H1 (cell line): ENCODE data around the gene TXLNG. TPM values are rescaled to one million over a fixed set of nuclear protein-coding genes. Genes with fewer than 3 reads are reported as not detected.

Experiments
- CTCF ChIA-PET: fragments of 300-600 bp; sonication (Branson Sonifier 250); formaldehyde crosslinking; loops from one replicate; lab custom pipeline; 2021; ENCODE audit not compliant: partially characterized antibody; lab: Charles Lee
- POLR2A ChIA-PET: fragments of 300-600 bp; sonication (Branson Sonifier 250); formaldehyde crosslinking; loops from one replicate; lab custom pipeline; 2021; ENCODE audit warnings: inconsistent platforms; ENCODE audit not compliant: partially characterized antibody; lab: Charles Lee
- DNase-seq, 2 experiments: peaks; one replicate each; pipeline versions ENCODE4 v3.0.0 to v3.0.0-alpha.2; 2010 to 2022; ENCODE audit warnings: low spot score in 2 of 2, low read depth in 1 of 2, mixed read lengths in 1 of 2
- FAIRE-seq: peaks from 2 replicates; lab custom pipeline; 2011; peaks lifted over from hg19 to GRCh38; lab: Jason Lieb, UNC
- H2AFZ ChIP-seq: 2 replicates; pipeline ENCODE4 v1.8.1; 2012; ENCODE audit warnings: low read length, inconsistent platforms
- H2AK5ac ChIP-seq: 2 replicates; pipeline ENCODE4 v1.6.1; 2013; ENCODE audit warnings: low read depth, low read length
- H2BK120ac ChIP-seq: replicated peaks from 2 replicates; pipeline ENCODE3; 2013; ENCODE audit warnings: low read depth, low read length, inconsistent platforms
- H2BK12ac ChIP-seq: 2 replicates; pipeline ENCODE4 v1.6.1; 2013; ENCODE audit warnings: low read depth, low read length
- H2BK15ac ChIP-seq: 2 replicates; pipeline ENCODE4 v1.6.1; 2013; ENCODE audit warnings: low read length
- H2BK20ac ChIP-seq: 2 replicates; pipeline ENCODE4 v1.6.1; 2013; ENCODE audit warnings: low read length
- H2BK5ac ChIP-seq: 2 replicates; pipeline ENCODE4 v1.6.1; 2013; ENCODE audit warnings: low read depth, low read length
- H3K14ac ChIP-seq: 2 replicates; pipeline ENCODE4 v1.6.1; 2013; ENCODE audit warnings: inconsistent platforms; ENCODE audit not compliant: insufficient read length
- H3K18ac ChIP-seq: 2 replicates; pipeline ENCODE4 v1.6.1; 2013; ENCODE audit warnings: low read length; ENCODE audit errors: extremely low read depth
- H3K23ac ChIP-seq: 2 replicates; pipeline ENCODE4 v1.6.1; 2013; ENCODE audit warnings: inconsistent platforms; ENCODE audit not compliant: insufficient read length
- H3K23me2 ChIP-seq: 2 replicates; pipeline ENCODE4 v1.6.1; 2013; ENCODE audit warnings: low read depth, low read length
- H3K27ac ChIP-seq: 2 replicates; pipeline ENCODE4 v1.6.1; 2011; ENCODE audit warnings: low read depth, low read length, inconsistent platforms
- H3K27me3 ChIP-seq, 4 experiments: replicated peaks in 1 of 4; 1 replicate in 1 of 4; 2 replicates in 3 of 4; pipeline versions ENCODE4 v1.6.1 to v1.8.1; 2011 to 2013; ENCODE audit warnings: low read length in 3 of 4, mild to moderate bottlenecking in 3 of 4, inconsistent platforms in 2 of 4, mixed read lengths in 2 of 4, moderate library complexity in 1 of 4; ENCODE audit not compliant: control insufficient read depth in 3 of 4, insufficient read depth in 3 of 4; ENCODE audit errors: extremely low read depth in 1 of 4
- H3K36me3 ChIP-seq, 4 experiments: 2 replicates each; pipeline versions ENCODE4 v1.6.1 to v1.8.1; 2011 to 2013; ENCODE audit warnings: mild to moderate bottlenecking in 4 of 4, low read length in 3 of 4, moderate library complexity in 2 of 4, control low read depth in 1 of 4, inconsistent platforms in 1 of 4; ENCODE audit not compliant: insufficient read depth in 4 of 4, control insufficient read depth in 2 of 4
- H3K4ac ChIP-seq: replicated peaks from 2 replicates; pipeline ENCODE3; 2013; ENCODE audit warnings: low read length, low read depth, mixed read lengths, inconsistent platforms; ENCODE audit not compliant: insufficient read length
- H3K4me1 ChIP-seq, 4 experiments: replicated peaks in 1 of 4; 1 replicate in 1 of 4; 2 replicates in 3 of 4; pipeline versions ENCODE4 v1.6.1 to v1.8.1; 2011 to 2013; ENCODE audit warnings: low read length in 3 of 4, inconsistent platforms in 2 of 4, mixed read lengths in 1 of 4; ENCODE audit not compliant: insufficient read depth in 4 of 4, control insufficient read depth in 3 of 4
- H3K4me2 ChIP-seq, 2 experiments: 2 replicates each; pipeline versions ENCODE4 v1.6.1 to v1.8.1; 2011 to 2013; ENCODE audit warnings: low read depth in 2 of 2, low read length in 2 of 2, control low read depth in 1 of 2, inconsistent platforms in 1 of 2, mild to moderate bottlenecking in 1 of 2; ENCODE audit not compliant: insufficient read depth in 1 of 2
- H3K4me3 ChIP-seq, 4 experiments: fragments of 200-600, 300-600 bp in 1 of 4; sonication (generic), shearing (Covaris generic), sonication (Bioruptor Twin) in 1 of 4; 2 replicates each; pipeline versions ENCODE4 v1.5.1 to v1.8.1; 2011 to 2016; ENCODE audit warnings: low read length in 4 of 4, low read depth in 3 of 4, control low read depth in 2 of 4, inconsistent platforms in 2 of 4, mild to moderate bottlenecking in 2 of 4, mixed read lengths in 1 of 4, moderate library complexity in 1 of 4; ENCODE audit not compliant: insufficient read depth in 2 of 4; ENCODE audit errors: extremely low read depth in 1 of 4
- H3K56ac ChIP-seq: replicated peaks from 2 replicates; pipeline ENCODE3; 2013; ENCODE audit warnings: low read depth, mild to moderate bottlenecking, mixed read lengths, low read length, inconsistent platforms; ENCODE audit not compliant: insufficient read length
- H3K79me1 ChIP-seq: 2 replicates; pipeline ENCODE4 v1.6.1; 2013; ENCODE audit warnings: low read depth, low read length, control low read depth
- H3K79me2 ChIP-seq, 2 experiments: 2 replicates each; pipeline versions ENCODE4 v1.6.1 to v1.8.1; 2012 to 2013; ENCODE audit warnings: low read length in 2 of 2, mild to moderate bottlenecking in 2 of 2, inconsistent platforms in 1 of 2; ENCODE audit not compliant: insufficient read depth in 2 of 2, control insufficient read depth in 1 of 2
- H3K9ac ChIP-seq, 4 experiments: replicated peaks in 1 of 4; 1 replicate in 1 of 4; 2 replicates in 3 of 4; pipeline versions ENCODE4 v1.6.1 to v1.8.1; 2011 to 2013; ENCODE audit warnings: low read depth in 3 of 4, low read length in 3 of 4, control low read depth in 2 of 4, mild to moderate bottlenecking in 2 of 4, moderate library complexity in 2 of 4, inconsistent platforms in 1 of 4; ENCODE audit errors: extremely low read depth in 1 of 4
- H3K9me3 ChIP-seq, 2 experiments: 2 replicates each; pipeline versions ENCODE4 v1.6.1 to v1.8.1; 2012 to 2013; ENCODE audit warnings: mild to moderate bottlenecking in 2 of 2, moderate library complexity in 2 of 2, control low read depth in 1 of 2, inconsistent platforms in 1 of 2, low read depth in 1 of 2, low read length in 1 of 2, mixed read lengths in 1 of 2; ENCODE audit not compliant: insufficient read depth in 2 of 2
- H4K20me1 ChIP-seq, 2 experiments: replicated peaks in 1 of 2; 2 replicates each; pipeline versions ENCODE3 to v1.8.1; 2011 to 2013; ENCODE audit warnings: inconsistent platforms in 2 of 2, low read length in 2 of 2, mild to moderate bottlenecking in 1 of 2; ENCODE audit not compliant: insufficient read depth in 2 of 2, control insufficient read depth in 1 of 2
- H4K5ac ChIP-seq: 2 replicates; pipeline ENCODE4 v1.6.1; 2013; ENCODE audit warnings: low read length, low read depth, mixed read lengths, inconsistent platforms; ENCODE audit not compliant: insufficient read length
- H4K8ac ChIP-seq: 2 replicates; pipeline ENCODE4 v1.8.0; 2013; ENCODE audit warnings: mild to moderate bottlenecking, moderate library complexity, low read length, inconsistent platforms; ENCODE audit not compliant: insufficient read depth; ENCODE audit errors: extremely low read depth
- H4K91ac ChIP-seq: replicated peaks from 2 replicates; pipeline ENCODE3; 2013; ENCODE audit warnings: low read length, mixed read lengths, inconsistent platforms; ENCODE audit not compliant: insufficient read length
- EP300 ChIP-seq, 2 experiments: IDR thresholded peaks; 1 replicate in 1 of 2; 2 replicates in 1 of 2; pipeline ENCODE4 v1.6.1; 2011 to 2012; ENCODE audit warnings: low read depth in 2 of 2, low read length in 2 of 2, mild to moderate bottlenecking in 2 of 2, borderline replicate concordance in 1 of 2, inconsistent platforms in 1 of 2, moderate library complexity in 1 of 2
- HDAC2 ChIP-seq, 2 experiments: fragments of 300-600 bp in 1 of 2; sonication (generic) in 1 of 2; IDR thresholded peaks; 2 replicates each; pipeline ENCODE4 v1.6.1; 2011 to 2012; ENCODE audit warnings: low read depth in 2 of 2, low read length in 2 of 2, mild to moderate bottlenecking in 2 of 2, moderate library complexity in 2 of 2, borderline replicate concordance in 1 of 2, inconsistent platforms in 1 of 2
- WGBS, 2 experiments: shearing (Covaris generic) in 1 of 2; methylation state at CpG; one replicate each; pipeline versions ENCODE4 v1.1.6 to v1.1.7; 2013 to 2015; ENCODE audit warnings: low lambda C conversion rate in 2 of 2, mixed read lengths in 2 of 2, inconsistent platforms in 1 of 2, low coverage in 1 of 2, missing lambda C conversion rate in 1 of 2; ENCODE audit not compliant: insufficient replicate concordance in 2 of 2, insufficient coverage in 1 of 2, insufficient read length in 1 of 2; ENCODE audit errors: extremely low coverage in 1 of 2, missing lambda C conversion rate in 1 of 2; 5-methylcytosine and 5-hydroxymethylcytosine counted together
- polyA plus RNA-seq, 7 experiments: library from polyadenylated mRNA; depleted of rRNA in 3 of 7; stranded (reverse) in 5 of 7; unstranded in 2 of 7; fragments of >200 nt in 5 of 7; fragments of 200-250 nt in 2 of 7; gene quantifications; 1 replicate in 5 of 7; 2 replicates in 1 of 7; 4 replicates in 1 of 7; pipeline versions ENCODE4 v1.2.1 to v1.2.3, GENCODE V29; 2011 to 2013; ENCODE audit warnings: missing spikeins in 2 of 7, mixed read lengths in 2 of 7
- total RNA-seq: library from RNA; stranded (reverse); fragmentation: NEBNext Ultra II Directional; extraction: Animal tissue kit (Norgen Biotek cat#: 25700); gene quantifications from 2 replicates; pipeline ENCODE4 v1.2.1, GENCODE V29; 2021
- TF ChIP-seq, protein P1 (sequence below): IDR thresholded peaks from 2 replicates; pipeline ENCODE4 v1.6.1; 2012; ENCODE audit warnings: inconsistent platforms

Gene TXLNG
- total and polyA plus RNA-seq, 2 of the 8 experiments (the other 6 are each of a cell fraction or from before 2014, with no cell fraction given): 32.9 to 42.9 TPM

DNA sequence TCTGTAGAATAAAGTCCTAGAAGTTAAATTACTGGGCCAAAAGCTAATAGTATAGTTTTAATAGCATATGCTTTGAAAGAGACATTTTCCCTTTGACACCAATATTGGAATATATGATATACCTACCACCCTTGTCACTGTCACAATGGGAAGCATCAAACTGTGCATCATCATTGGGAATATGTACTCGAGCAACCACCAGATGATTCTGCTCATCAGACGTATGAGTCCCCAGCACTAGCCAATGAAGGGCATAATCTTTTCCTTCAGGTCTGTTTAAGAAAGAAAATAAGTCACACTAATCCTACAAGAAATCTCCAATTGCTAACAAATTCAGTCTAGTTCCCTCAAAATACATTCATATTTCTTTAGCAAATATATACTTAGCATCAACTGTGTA lies 76.6 kb downstream of the TXLNG start:
- Histone ChIP-seq H3K4me1 (no peaks in the 10 kb centered on the region), H3K27ac (no peak overlapping the region), H2BK12ac (no peak overlapping the region), H2BK120ac (no peak overlapping the region), H3K4ac (no peak overlapping the region), H3K9ac (no peak overlapping the region), H2AFZ (no peak overlapping the region), H3K9me3 (no peaks in the 10 kb centered on the region; a peak in 1 of 4 replicates), H2BK15ac (no peak overlapping the region), H3K4me2 (no peak overlapping the region), H3K23me2 (no peaks in the 10 kb centered on the region), H4K91ac (no peak overlapping the region), H3K27me3 (no peaks in the 10 kb centered on the region), H2BK20ac (no peak overlapping the region), H3K4me3 (no peak overlapping the region), H4K8ac (no peak overlapping the region), H3K23ac (no peak overlapping the region), H3K36me3 (peaks cover 0 to 61% (median 27%) of the 10 kb centered on the region in 4 experiments; a peak in 6 of 8 replicates), H2AK5ac (no peak overlapping the region), H4K20me1 (peaks cover 14 to 16% of the 10 kb centered on the region in 2 experiments), H3K56ac (no peak overlapping the region), H3K79me1 (peaks cover 2% of the 10 kb centered on the region; the same call in 1 of the 2 replicates), H2BK5ac (no peak overlapping the region), H4K5ac (no peak overlapping the region), H3K79me2 (peaks cover 3 to 88% of the 10 kb centered on the region in 2 experiments; a peak in 3 of 4 replicates), H3K14ac (no peak overlapping the region), H3K18ac (no peak overlapping the region)
- no peak for TF ChIP-seq HDAC2 (IDR thresholded peaks at IDR 0.05; ENCODE audit: borderline replicate concordance in 1 of 2, low read depth in 2 of 2, low read length in 2 of 2)
- no peak for TF ChIP-seq EP300 (IDR thresholded peaks at IDR 0.05; ENCODE audit: borderline replicate concordance in 1 of 2, low read depth in 2 of 2, low read length in 2 of 2)
- TF ChIP-seq, protein P1, sequence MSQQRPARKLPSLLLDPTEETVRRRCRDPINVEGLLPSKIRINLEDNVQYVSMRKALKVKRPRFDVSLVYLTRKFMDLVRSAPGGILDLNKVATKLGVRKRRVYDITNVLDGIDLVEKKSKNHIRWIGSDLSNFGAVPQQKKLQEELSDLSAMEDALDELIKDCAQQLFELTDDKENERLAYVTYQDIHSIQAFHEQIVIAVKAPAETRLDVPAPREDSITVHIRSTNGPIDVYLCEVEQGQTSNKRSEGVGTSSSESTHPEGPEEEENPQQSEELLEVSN: no peak
- WGBS, 2 experiments: 94% methylated on average over 2 of the region's 2 CpGs; no CpG with 5 or more reads in 1 of the 2 experiments
- DNase-seq: no peak
- FAIRE-seq: no peak
- ChIA-PET CTCF (no interaction called here), POLR2A (no interaction called here)
